Duodenal mucosa (tissue), 2 donors: ENCODE results near the gene LOC101059915.

Source experiments
- H3K27ac ChIP-seq: one replicate; pipeline ENCODE4 v1.7.0; 2013; ENCODE audit warnings: low read depth, low read length
- H3K27me3 ChIP-seq, 2 donors: one replicate each; pipeline ENCODE4 v1.7.0; 2013; ENCODE audit warnings: low read length in 2 of 2, control low read depth in 1 of 2; ENCODE audit not compliant: insufficient read depth in 2 of 2, control insufficient read depth in 1 of 2
- H3K36me3 ChIP-seq, 2 donors: one replicate each; pipeline ENCODE4 v1.7.0; 2013; ENCODE audit warnings: low read length in 2 of 2, control low read depth in 1 of 2; ENCODE audit not compliant: insufficient read depth in 2 of 2, control insufficient read depth in 1 of 2
- H3K4me1 ChIP-seq, 2 donors: one replicate each; pipeline ENCODE4 v1.7.0; 2013; ENCODE audit warnings: low read length in 2 of 2, control low read depth in 1 of 2; ENCODE audit not compliant: insufficient read depth in 2 of 2, control insufficient read depth in 1 of 2
- H3K4me3 ChIP-seq, 2 donors: one replicate each; pipeline ENCODE4 v1.7.0; 2013; ENCODE audit warnings: low read length in 2 of 2, low read depth in 1 of 2
- H3K9ac ChIP-seq, 2 donors: one replicate each; pipeline ENCODE4 v1.7.0; 2013; ENCODE audit warnings: low read length in 2 of 2, low read depth in 1 of 2
- H3K9me3 ChIP-seq, 2 donors: one replicate each; pipeline ENCODE4 v1.7.0; 2013; ENCODE audit warnings: low read length in 2 of 2, control low read depth in 1 of 2; ENCODE audit not compliant: control insufficient read depth in 1 of 2

Gene LOC101059915

GRCh38 chrX:71623714-71624113 is 43.6 kb upstream of the LOC101059915 start:
- Histone ChIP-seq H3K27ac (peak overlapping the region; percentile 81), H3K4me3 (no peak overlapping the region), H3K4me1 (peaks cover 52 to 59% of the 10 kb centered on the region in 2 donors), H3K9ac (no peak overlapping the region), H3K9me3 (no peaks in the 10 kb centered on the region), H3K36me3 (no peaks in the 10 kb centered on the region), H3K27me3 (no peaks in the 10 kb centered on the region)

GRCh38 chrX:71625471-71625870 is 41.9 kb upstream of the LOC101059915 start:
- H3K4me3 ChIP-seq, result no peak overlapping the region
- no peak overlapping the region for H3K9ac ChIP-seq
- no peak overlapping the region for H3K27ac ChIP-seq
- peaks cover 45 to 46% of the 10 kb centered on the region in 2 donors for H3K4me1 ChIP-seq
- no peaks in the 10 kb centered on the region for H3K9me3 ChIP-seq
- no peaks in the 10 kb centered on the region for H3K27me3 ChIP-seq
- H3K36me3 ChIP-seq, result no peaks in the 10 kb centered on the region

- Histone ChIP-seq H3K4me3 (no peak overlapping the region), H3K9ac (no peak overlapping the region), H3K27ac (peak overlapping the region; percentile 10), H3K4me1 (peaks cover 44 to 46% of the 10 kb centered on the region in 2 donors), H3K27me3 (no peaks in the 10 kb centered on the region), H3K36me3 (no peaks in the 10 kb centered on the region), H3K9me3 (no peaks in the 10 kb centered on the region)
Observed at GRCh38 chrX:71626576-71626975, 40.8 kb upstream of the LOC101059915 start.

GRCh38 chrX:71627588-71628404 is 39.5 kb upstream of the LOC101059915 start:
- Histone ChIP-seq H3K9ac (no peak overlapping the region), H3K4me1 (peaks cover 35 to 37% of the 10 kb centered on the region in 2 donors), H3K27ac (no peak overlapping the region), H3K27me3 (no peaks in the 10 kb centered on the region), H3K9me3 (no peaks in the 10 kb centered on the region), H3K4me3 (no peak overlapping the region), H3K36me3 (no peaks in the 10 kb centered on the region)

GRCh38 chrX:71629467-71629866 is 37.9 kb upstream of the LOC101059915 start:
- Histone ChIP-seq H3K27ac (no peak overlapping the region), H3K4me1 (peaks cover 20 to 26% of the 10 kb centered on the region in 2 donors), H3K36me3 (no peaks in the 10 kb centered on the region), H3K9ac (no peak overlapping the region), H3K9me3 (no peaks in the 10 kb centered on the region), H3K4me3 (no peak overlapping the region), H3K27me3 (no peaks in the 10 kb centered on the region)

GRCh38 chrX:71632923-71633657 is 34.3 kb upstream of the LOC101059915 start:
- Histone ChIP-seq H3K4me1 (peaks cover 5 to 11% of the 10 kb centered on the region in 2 donors), H3K36me3 (no peaks in the 10 kb centered on the region), H3K4me3 (no peak overlapping the region), H3K27ac (no peak overlapping the region), H3K9ac (no peak overlapping the region), H3K27me3 (no peaks in the 10 kb centered on the region), H3K9me3 (no peaks in the 10 kb centered on the region)

- no peaks in the 10 kb centered on the region for H3K27me3 ChIP-seq
- H3K9me3 ChIP-seq, result no peaks in the 10 kb centered on the region
- no peak overlapping the region for H3K27ac ChIP-seq
Observed at GRCh38 chrX:71634366-71634765, 33.0 kb upstream of the LOC101059915 start.

GRCh38 chrX:71636438-71637252 is 30.7 kb upstream of the LOC101059915 start:
- no peaks in the 10 kb centered on the region for H3K36me3 ChIP-seq

More at GRCh38 chrX:71634366-71634765, 33.0 kb upstream of the LOC101059915 start:
- Histone ChIP-seq H3K36me3 (no peaks in the 10 kb centered on the region), H3K4me3 (no peak overlapping the region), H3K9ac (no peak overlapping the region), H3K4me1 (peaks cover 4 to 10% of the 10 kb centered on the region in 2 donors)

GRCh38 chrX:71637253-71637618 is 30.1 kb upstream of the LOC101059915 start:
- H3K4me3 ChIP-seq, result no peak overlapping the region
- no peaks in the 10 kb centered on the region for H3K27me3 ChIP-seq
- H3K36me3 ChIP-seq, result no peaks in the 10 kb centered on the region
- no peak overlapping the region for H3K27ac ChIP-seq
- H3K9me3 ChIP-seq, result no peaks in the 10 kb centered on the region
- H3K9ac ChIP-seq, result no peak overlapping the region
- H3K4me1 ChIP-seq, result peaks cover 0 to 10% of the 10 kb centered on the region in 2 donors

More at GRCh38 chrX:71636438-71637252, 30.7 kb upstream of the LOC101059915 start:
- H3K27ac ChIP-seq, result no peak overlapping the region
- peaks cover 0 to 10% of the 10 kb centered on the region in 2 donors for H3K4me1 ChIP-seq
- no peak overlapping the region for H3K4me3 ChIP-seq
- H3K27me3 ChIP-seq, result no peaks in the 10 kb centered on the region
- H3K9me3 ChIP-seq, result no peaks in the 10 kb centered on the region
- H3K9ac ChIP-seq, result no peak overlapping the region
